Measurements from ENCODE around the gene CCT4. TPM values are rescaled to one million over a fixed set of nuclear protein-coding genes. Genes with fewer than 3 reads are reported as not detected.

The CCT4 gene
- total RNA-seq, 1 experiment from 2014 or later, result 239 TPM

- no peaks in the 10 kb centered on the region for H3K36me3 ChIP-seq (ENCODE audit: control insufficient read depth, insufficient read depth, low read length)
- H3K9me3 ChIP-seq (ENCODE audit: control insufficient read depth, insufficient read depth, low read depth, low read length), result no peaks in the 10 kb centered on the region
- no TSS peak for BruUV-seq (replicated peaks)
- no peaks in the 10 kb centered on the region for H3K27me3 ChIP-seq (ENCODE audit: control insufficient read depth, insufficient read depth, low read length)
- no peak overlapping the region for H3K4me3 ChIP-seq (ENCODE audit: low read depth in 2 of 2, low read length in 2 of 2)
- no peaks in the 10 kb centered on the region for H3K4me1 ChIP-seq (ENCODE audit: control insufficient read depth, insufficient read depth, low read length)
- CTCF ChIA-PET, result no interaction called here
- H3K27ac ChIP-seq (ENCODE audit: low read length), result no peak overlapping the region
- ATAC-seq (no peak), DNase-seq (ENCODE audit: low read depth, low spot score) (no peak)
- no peak for TF ChIP-seq SIN3A (IDR thresholded peaks at IDR 0.05; ENCODE audit: borderline replicate concordance, insufficient read depth, low read depth, low read length)
- TF ChIP-seq CTCF (IDR thresholded peaks at IDR 0.05), result no peak
- no peak for TF ChIP-seq REST (IDR thresholded peaks at IDR 0.05; ENCODE audit: insufficient read depth in 1 of 2, low read depth in 2 of 2, low read length in 1 of 2)
- TF ChIP-seq POLR2AphosphoS5 (IDR thresholded peaks at IDR 0.05; ENCODE audit: low read depth, low read length), result no peak
- no peak for TF ChIP-seq TCF7L2 (IDR thresholded peaks at IDR 0.05; ENCODE audit: low read depth, low read length)
- intact Hi-C loops (cut with micrococcal nuclease; ENCODE audit: unreplicated experiment), result no loop called here
- in situ Hi-C loops (cut with HindIII; ENCODE audit: low pct_unique_long_range_greater_than_20kb, low sequenced_read_pairs), result no loop called here
- POLR2A ChIA-PET, result interaction anchor here (0.5 kb wide), 1 partner anchor 66 kb away, joined by 6 read pairs; no protein-coding TSS in a partner anchor
Measured at GRCh38 chr2:61832183-61832841, 56.1 kb downstream of the CCT4 start.

- Histone ChIP-seq H3K27me3 (ENCODE audit: control insufficient read depth, insufficient read depth, low read length) (no peaks in the 10 kb centered on the region), H3K4me1 (ENCODE audit: control insufficient read depth, insufficient read depth, low read length) (no peaks in the 10 kb centered on the region), H3K27ac (ENCODE audit: low read length) (no peak overlapping the region), H3K9me3 (ENCODE audit: control insufficient read depth, insufficient read depth, low read depth, low read length) (no peaks in the 10 kb centered on the region), H3K36me3 (ENCODE audit: control insufficient read depth, insufficient read depth, low read length) (no peaks in the 10 kb centered on the region), H3K4me3 (ENCODE audit: low read depth in 2 of 2, low read length in 2 of 2) (no peak overlapping the region)
- intact Hi-C loops (cut with micrococcal nuclease; ENCODE audit: unreplicated experiment), result no loop called here
- ChIA-PET CTCF (no interaction called here), POLR2A (no interaction called here)
- ATAC-seq (no peak), DNase-seq (ENCODE audit: low read depth, low spot score) (no peak)
- BruUV-seq (replicated peaks), result no TSS peak
- TF ChIP-seq POLR2AphosphoS5 (IDR thresholded peaks at IDR 0.05; ENCODE audit: low read depth, low read length), result no peak
- TF ChIP-seq TCF7L2 (IDR thresholded peaks at IDR 0.05; ENCODE audit: low read depth, low read length), result no peak
- no peak for TF ChIP-seq CTCF (IDR thresholded peaks at IDR 0.05)
- TF ChIP-seq REST (IDR thresholded peaks at IDR 0.05; ENCODE audit: insufficient read depth in 1 of 2, low read depth in 2 of 2, low read length in 1 of 2), result no peak
- TF ChIP-seq SIN3A (IDR thresholded peaks at IDR 0.05; ENCODE audit: borderline replicate concordance, insufficient read depth, low read depth, low read length), result no peak
- in situ Hi-C loops (cut with HindIII; ENCODE audit: low pct_unique_long_range_greater_than_20kb, low sequenced_read_pairs), result no loop called here
Measured at GRCh38 chr2:61822255-61822654, 66.2 kb downstream of the CCT4 start.

Measured in Panc1 (cell line).